ENCODE results near the gene GRAMD1A.

DNA sequence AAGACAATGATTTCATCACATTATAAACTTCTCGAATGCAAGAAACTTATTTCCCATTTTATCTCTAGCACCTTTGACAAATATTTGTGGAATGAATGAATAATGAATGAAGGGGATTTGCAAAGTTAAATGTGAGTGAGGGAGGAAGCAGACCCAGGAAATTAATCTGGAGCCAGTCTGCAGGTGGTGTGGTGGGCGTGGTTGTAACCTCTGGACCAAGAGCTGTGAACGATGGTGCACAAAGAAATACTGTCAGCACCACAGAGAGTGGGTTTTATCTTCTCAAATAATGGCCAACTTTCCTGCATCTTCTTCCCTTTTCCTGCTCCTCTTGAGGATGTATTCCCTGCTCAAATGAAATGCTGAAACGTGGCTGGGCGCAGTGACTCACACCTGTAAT lies 25.1 kb upstream of the GRAMD1A start:
- TF ChIP-seq POLR2A (IDR thresholded peaks at IDR 0.05) (no peak), CTCF (IDR thresholded peaks at IDR 0.05) (no peak), POLR2AphosphoS5 (IDR thresholded peaks at IDR 0.05; ENCODE audit: insufficient read depth in 1 of 2, low read depth in 1 of 2) (no peak)

Measured in vagina (tissue), 2 donors.